NCI-H2029 (cell line): Measurements from ENCODE around the gene NEB.
"Not testable (repeated sequence)": the region's sequence is repeated elsewhere in the genome, so short reads cannot be mapped to it uniquely, and the experiment has no call there.

ENCODE experiments used
- DNase-seq: peaks from one replicate; lab custom pipeline; 2025; lab: John Stamatoyannopoulos, UW

NEB gene

DNA sequence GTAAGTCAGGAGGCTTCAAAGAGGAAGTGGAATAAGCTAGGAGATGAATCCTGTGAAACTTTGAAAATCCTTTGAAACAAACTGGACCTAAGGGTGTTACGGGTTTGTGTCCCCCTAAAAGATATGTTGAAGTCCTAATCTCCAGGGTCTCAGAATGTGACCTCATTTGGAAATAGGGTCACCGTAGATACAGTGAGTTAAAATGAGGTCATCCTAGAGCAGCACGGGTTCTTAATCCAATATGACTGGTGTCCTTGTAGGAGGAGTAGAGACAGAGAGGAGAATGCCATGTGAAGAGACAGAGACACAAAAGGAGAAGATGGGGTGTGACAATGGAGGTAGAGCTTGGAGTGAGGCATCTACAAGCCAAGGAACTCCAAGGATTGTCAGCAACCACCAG is 26.9 kb upstream of the NEB start:
- DNase-seq = no peak

DNA sequence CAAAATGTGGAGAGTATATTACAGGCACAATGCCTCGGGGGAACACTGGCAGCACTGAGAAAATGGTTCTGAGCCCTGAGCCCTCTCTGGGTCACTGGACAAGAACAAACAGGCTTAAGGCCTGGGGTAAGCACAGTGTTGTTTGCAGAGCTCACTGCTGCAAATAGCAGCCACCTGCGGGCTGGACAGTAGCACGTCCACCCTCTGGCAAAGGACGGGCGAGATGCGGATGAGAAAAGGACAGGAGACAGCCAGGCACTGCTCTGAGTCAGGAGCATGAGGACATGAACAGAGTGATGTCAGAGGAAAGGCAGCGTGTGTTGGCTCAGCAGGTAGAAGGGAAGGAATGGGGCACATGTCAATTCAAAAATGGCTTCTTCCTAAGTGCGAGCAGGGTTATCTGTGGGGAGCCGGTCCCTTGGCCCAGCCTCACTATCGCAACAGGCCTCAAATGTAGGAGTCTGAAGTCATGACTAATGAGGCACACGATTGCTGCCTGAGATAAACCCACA is 25.9 kb upstream of the NEB start:
- peak; percentile 11 for DNase-seq

DNA sequence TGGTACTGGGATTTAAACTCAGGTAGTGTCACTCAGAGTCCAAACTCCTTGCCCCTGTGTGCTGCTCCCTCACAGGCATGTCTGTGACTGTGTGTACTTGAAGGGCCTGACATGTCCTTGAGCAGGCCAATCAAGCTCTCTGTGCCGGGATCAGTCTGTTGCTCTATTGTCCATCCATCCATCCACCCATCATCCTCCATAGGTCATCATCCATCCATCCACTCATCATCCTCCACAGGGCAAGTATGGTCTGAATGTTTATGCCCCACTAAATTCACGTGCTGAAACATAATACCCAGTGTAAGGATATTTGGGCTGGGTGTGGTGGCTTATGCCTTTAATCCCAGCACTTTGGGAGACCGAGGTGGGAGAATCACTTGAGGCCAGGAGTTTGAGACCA is 24.5 kb upstream of the NEB start:
- DNase-seq = no peak

DNA sequence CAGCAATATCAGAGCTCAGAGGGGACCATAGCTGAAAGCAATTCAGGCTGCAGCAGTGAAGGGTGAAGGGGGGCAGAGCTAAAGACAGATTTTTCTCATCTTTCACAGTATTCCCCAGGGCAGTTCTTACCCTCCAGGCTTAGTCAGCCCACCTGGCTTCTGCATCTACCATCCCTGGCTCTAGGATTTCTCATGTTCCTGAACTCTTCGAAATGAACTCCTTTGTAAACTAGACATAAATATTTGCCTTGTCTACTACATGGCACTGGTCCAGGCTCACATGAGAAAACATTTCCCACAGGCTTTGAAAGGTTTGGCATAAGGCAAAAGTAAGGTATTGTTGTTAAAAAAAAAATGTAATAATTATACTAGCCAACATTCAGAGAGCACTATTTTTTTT is 23.6 kb upstream of the NEB start:
- DNase-seq = peak; percentile 37

DNA sequence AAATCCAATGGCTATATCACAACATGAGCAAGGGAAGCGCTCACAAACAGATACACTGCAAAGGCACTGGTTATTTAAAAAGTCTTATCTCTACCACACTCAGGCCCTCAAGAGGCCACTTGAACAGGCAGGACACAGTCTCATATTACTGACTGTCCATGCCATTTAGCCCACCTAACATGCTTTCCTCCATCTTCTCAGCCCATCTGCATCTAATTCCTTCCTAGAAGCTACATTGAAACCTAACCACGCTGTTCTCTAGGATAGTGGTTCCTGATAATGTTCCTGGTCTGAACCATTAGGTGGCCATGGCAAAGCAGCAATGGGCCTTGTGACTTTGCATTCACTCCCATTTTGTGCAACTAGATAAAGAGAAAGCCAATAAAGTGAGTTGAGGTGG is 22.5 kb upstream of the NEB start:
- DNase-seq = peak; percentile 44

DNA sequence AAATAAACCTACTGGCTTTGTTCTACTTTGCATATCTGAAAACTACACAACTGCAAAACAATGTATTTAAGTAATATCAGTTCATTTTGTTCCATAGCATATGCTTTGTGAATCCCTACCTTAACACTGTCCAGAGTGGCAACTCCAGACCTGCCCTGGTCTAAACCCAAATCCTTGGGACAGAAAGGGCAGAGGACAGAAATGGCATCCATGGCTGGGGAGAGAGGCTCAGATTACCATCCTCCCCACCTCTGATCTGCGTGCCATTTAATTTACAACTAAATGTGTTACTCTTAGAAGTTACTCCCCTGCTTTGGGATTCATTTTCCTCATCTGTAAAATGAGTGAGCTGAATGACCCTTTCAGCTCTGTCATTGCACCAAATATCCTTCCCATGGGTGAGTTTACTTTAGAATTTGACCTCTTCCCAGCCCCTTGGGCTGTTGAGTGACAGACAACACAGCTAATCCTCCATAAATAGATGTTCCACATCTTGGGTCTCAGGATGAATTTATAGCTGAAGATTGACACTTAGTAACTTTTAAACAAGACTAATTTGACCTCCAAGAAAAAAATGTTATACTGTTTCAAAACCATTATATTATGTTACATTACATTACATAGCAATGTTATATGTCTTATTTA is 20.1 kb upstream of the NEB start:
- DNase-seq = no peak

DNA sequence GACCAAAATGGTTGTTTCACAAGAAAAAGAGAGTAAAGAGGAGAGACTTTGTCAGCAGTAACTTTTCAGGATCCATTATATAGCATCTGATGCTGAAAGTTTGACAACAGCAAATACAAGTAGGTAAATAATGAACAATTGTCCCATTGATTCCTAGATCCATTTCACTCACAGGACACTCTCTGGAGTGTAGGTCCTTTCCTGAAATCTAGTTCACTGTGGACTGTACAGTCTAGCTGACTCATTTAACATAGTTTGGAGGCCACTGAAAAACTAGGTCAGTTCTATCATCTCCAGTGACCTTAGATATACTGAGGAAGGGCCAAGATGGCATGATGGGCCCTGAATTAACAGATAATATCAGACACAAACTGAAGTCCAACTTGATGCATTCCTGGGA is 19.3 kb upstream of the NEB start:
- no peak for DNase-seq

DNA sequence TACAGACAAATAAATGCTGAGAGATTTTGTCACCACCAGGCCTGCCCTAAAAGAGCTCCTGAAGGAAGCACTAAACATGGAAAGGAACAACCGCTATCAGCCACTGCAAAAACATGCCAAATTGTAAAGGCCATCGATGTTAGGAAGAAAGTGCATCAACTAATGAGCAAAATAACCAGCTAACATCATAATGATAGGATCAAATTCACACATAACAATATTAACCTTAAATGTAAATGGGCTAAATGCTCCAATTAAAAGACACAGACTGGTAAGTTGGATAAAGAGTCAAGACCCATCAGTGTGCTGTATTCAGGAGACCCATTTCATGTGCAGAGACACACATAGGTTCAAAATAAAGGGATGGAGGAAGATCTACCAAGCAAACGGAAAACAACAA is 11.0 kb upstream of the NEB start:
- DNase-seq = not testable (repeated sequence)

DNA sequence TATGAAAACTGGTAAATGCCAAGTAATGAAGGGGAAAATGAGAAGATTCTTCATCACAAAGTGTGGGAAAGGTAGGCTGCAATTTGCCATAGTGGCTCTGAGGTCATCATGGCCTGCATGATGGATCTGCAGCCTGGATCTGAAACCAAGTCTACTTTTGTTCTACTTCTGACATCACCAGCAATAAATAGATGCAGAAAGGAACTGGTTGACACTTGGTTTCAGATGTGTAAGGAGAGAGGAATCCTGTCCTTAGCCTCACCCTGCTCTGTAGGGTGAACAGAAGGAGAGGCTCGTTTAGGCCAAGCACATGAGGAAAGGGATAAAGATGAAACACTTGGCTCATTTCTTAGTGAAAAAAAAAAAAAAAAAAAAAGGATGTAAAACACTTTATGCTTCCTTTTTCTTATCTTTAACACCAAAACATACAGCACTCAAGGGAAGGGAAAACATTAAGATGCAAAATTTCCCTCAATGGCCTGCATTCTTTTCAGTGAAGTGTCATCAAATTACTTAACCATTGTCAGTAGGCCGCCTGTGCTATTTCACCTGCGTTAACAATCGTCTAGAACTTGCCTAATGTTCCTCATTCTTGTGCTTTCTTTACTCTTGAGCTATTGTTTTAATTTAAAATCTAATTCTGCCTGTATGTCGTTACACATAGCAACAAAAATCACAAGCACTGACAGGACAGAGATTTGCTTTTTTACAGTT is 3.9 kb downstream of the NEB start:
- DNase-seq = peak; percentile 20

DNA sequence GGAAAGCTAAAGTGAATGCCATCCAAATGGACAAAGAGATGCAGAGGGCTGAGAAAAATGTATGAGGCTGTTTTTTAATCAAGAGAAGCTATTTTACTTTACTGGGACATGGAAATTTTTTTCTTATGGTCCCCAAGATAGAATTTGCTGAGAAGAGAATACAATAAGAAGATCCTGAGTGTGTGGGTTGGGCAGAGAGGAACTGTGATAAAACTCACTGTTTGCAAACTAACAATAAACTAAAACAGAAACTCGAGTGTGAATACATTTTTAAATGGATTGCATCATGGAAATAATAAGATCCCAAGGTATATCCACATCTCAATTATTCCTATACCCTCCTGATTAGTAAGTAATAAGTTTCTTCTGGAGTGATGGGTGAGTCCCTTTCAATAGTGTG is 4.4 kb downstream of the NEB start:
- DNase-seq = no peak

DNA sequence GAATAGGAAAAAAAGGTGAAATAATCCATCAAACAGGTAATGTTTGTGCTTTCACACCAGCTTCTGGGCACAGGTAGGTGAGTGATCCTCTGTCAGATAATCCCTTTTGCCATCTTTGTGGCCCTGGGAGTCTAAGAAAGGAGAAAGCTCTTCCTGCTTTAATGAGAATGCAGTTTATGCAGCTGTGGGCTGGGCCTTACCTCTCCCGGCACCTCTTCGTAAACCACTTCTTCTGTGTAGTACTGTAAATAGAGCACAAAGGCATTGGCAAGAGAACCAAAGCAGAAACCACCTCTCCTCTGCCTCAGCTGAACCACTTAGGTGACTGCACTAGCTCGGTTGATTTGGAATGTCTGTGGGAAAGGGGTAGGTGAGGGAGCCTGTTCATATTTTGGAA is 4.9 kb downstream of the NEB start:
- DNase-seq = peak; percentile 20

DNA sequence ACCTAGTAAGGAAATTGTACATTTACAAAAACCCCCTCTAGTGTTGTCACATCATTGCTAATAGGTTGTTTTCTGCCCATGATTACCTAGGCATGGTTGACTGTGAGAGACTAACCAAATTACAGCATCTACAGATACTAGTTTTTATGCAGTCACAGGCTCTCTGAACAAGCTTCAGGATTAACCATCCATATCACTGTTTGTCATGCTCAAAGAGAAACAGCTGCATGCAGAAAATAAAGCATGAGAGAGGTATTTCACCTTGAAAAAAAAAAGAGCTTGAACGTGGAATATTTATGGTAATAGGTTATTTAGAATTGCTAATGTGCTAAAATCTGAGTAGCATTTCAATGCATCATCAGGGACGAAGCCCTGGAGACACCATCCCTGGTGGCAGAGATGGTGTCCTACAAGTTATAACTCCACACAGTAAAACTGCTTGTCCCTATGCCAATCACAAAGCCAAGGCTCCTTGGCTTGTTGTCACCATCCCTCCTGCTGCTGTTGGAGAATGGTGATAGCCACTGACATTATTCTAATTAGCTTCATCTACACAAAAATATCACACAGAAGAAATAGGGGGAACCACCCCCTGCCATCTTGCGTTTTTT is 5.4 kb downstream of the NEB start:
- no peak for DNase-seq

DNA sequence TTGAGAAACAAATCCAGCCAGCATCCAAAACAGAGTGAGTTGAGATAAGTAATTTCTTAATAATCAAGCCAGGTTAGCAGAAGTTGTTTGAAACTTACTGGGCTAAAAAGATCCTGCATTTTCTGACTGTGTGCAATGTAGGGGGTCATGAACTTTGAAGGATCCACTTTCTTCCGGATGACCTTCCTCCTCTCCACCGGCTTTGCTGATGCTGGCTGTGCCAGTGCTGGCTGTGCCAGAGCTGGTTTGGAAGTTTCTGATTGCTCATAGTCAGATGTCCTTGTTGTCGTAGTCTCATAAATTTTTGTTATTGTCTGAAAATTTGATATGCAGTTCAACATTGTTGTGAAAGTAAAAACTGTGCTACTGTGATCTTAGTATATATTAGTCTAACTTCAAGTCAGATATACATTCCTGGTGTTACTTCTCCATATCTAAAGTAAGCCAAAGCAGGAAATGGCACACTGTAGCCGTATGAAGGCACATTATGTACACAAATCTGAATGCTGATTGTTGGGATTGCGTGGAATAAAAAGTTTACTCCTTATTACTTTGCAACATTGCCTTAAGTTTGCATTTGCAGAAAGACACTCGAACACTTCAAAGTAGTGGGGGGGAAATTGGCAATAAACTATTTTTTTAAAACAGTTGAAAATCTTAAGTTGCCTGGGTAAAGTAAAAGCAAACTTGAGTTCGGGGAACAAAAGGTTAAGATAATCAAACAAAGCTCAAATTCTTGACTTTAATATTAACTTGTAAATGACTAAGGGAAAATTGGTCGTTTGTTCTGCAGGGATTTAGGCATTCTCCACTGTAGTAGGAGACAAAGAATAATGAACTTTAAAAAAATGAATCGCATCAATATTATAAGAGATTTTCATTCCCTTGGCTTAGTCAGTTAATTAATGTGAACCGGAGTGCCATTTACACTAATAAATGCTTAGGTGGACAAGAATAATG is 6.4 kb downstream of the NEB start:
- no peak for DNase-seq

DNA sequence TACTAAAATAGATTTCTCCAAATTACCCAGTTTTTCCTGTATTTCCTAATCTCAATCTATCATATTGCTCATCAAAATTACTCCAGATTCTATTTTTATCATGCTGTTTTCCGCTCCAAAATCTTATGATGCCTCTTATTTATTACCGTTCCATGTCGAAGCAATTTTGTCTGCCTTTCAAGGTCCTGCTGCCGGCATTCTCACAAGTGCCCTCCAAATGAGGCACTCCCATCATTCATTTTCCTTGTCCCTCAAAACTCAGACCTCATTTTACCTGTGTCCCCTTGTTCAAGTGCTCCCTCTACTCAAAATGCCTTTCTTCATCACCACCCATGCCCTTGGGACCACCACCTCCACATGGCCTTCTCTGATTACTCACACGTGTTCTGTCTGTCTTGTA is 13.1 kb downstream of the NEB start:
- DNase-seq = no peak

DNA sequence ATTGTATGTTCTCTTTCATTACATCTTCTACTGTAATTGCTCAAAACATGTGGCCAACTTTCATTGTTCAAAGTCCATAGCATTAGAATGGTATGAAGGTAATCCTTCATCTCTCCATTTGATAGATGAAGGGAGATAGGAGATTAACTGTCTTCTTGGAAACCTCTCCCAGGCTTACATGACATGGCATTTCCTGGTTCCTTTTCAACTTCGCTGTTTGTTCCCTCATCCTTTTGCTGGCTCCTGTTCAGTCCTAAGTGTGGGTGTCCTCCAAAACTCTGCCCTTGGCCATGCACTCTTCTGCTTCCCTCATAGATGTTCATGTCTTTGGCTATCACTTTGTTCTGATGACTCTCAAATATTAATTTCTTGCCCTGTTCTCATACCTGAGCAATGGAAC is 13.8 kb downstream of the NEB start:
- DNase-seq = no peak

DNA sequence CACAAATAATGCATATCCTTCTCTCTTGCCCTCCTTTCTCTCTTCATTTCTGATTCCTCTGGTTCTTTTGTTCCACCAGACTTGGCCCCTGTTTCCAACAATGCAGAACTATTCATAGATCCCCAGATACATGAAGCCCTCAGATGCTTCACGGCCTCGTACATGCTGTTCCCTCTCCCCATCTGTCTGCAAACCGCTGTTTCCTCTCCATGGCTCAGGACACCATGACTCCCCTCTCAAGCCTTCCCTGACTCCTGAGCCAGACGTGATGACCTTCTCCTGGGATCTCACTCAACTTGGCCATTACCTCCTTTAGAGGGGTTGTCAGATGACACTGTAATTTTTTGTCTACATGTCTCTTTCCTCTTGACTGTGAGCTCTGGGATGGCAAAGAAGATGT is 15.5 kb downstream of the NEB start:
- DNase-seq = no peak

DNA sequence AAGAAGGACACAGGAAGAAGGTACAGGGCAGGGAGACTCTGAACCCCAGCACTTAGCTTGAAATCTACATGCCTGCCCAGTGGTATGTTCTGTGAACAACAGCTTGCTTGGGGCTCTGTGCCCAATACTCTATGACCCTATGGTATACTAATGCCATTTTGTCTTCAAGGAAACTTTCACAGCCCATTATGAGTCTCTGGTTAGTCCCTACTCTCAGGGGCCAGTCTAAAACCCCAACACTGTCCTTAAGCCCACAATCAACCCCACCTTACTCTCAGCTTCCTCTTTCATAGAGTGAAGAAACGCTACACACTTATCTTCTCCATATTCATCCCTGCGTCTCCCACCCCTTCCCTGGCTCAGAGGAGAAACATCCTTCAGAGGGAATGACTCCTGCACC is 16.0 kb downstream of the NEB start:
- DNase-seq = no peak

DNA sequence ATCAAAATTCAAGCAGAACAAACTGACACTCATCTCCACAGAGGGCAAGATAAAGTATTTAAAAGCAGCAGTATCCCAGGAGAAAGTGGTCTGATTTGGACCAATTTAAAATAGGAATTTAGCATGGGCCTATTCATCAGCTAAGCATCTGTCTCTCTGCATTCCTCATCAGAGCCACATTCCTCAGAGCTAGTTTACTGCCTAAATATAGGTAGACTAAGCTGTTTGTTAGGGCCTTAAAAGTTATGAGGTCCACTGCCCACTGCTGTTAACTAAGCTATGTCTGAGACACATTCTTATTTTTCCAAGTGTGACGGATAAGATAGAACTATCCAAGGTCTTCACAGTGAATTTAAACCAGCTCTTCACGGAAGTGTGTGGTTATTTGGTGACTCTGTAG is 17.6 kb downstream of the NEB start:
- no peak for DNase-seq

DNA sequence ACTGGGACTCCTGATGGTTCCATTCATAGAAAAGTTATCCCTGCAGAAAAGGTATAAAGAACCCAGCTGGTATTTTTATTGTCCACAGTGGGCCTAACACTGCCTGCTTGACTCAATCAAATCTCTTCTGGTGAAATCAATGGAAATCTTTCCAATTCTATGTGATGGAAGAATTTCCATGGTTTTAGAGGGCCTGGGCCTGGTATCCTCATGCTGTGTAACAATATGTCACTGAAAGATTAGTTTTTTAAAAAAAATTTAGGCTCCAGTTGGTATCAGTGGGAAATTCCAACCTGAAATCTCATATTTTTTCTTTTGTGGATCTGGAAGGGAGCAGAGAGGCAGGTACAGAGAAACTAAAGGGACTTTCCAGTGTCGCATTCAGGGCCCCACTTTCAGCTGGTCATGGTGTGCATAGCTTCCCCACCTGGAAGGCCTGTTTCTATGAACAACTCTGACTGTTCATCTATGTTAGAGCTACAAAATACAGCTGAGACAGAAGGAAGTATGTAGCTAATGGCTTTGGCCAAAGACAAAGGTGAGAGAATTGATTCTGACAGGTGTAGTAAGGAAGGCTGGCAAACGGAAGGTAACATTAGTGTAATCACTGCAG is 20.9 kb downstream of the NEB start:
- DNase-seq = no peak

DNA sequence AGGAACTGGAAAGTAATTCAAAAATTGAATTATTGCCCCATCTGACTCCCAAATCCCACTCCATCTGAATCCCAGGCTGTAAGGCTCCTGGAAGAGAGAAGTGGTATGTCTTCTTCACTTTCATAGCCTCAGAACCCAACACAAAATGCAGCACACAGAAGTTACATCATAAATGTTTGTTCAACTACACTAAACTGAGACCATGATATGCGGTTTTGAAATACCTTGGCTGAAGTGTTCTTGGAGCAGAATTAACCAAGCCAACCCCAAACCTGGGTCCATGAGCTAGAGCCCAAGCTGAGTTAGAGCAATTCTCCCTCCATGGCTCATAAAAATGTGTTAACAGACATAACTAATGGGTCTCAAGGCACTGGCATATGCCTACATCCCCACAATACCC is 23.3 kb downstream of the NEB start:
- no peak for DNase-seq

DNA sequence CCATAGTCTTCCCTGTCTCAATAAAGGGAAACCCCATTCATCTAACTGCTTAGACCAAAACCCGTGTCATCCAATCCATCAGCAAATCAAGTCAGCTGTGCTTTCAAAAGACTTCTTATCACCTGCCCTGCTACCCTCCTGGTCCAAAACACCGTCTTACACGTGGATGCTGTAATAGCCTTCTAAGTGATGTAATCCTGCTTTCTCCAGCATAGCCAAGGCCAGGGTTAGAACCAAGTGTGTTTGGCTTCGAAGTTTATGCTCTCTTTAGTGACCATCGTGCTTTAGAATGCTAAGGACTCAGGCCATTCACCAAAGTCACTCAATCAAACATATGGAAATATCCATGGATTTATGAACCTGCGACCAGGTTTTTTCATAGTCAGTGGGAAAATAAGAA is 25.5 kb downstream of the NEB start:
- no peak for DNase-seq

DNA sequence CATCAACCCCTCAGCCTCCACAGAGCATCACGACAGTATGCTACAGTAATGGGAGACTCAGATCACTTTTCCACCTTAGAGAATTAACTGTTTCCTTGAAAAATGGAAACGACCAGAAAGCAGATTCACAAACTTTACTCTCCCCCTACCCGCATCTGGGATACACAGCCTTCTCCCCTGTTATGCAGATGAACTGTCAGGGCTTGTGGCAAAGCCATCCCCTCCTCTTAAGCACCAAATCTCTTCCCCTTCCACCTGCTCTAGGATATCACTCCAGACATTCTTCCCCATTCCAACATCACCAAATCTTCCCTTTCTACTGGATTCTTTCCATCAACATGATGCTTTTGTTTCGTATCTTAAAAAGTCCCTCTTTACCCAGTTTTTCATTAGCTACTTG is 26.4 kb downstream of the NEB start:
- DNase-seq = no peak
